Adrenal gland (tissue), 5 donors: Measurements from ENCODE around the gene SCNN1B.

Source experiments
- POLR2A ChIP-seq, 2 donors: fragments of 450-650 bp; IDR thresholded peaks; one replicate each; pipeline ENCODE4 v1.6.1; 2017; ENCODE audit warnings: antibody characterized with exemption in 2 of 2, mild to moderate bottlenecking in 2 of 2, moderate library complexity in 1 of 2
- TF ChIP-seq, protein P1 (sequence below), 6 experiments: fragments of 450-650 bp in 4 of 6; fragments of 200-600 bp in 2 of 6; sonication (generic) in 1 of 6; IDR thresholded peaks; 1 replicate in 5 of 6; 2 replicates in 1 of 6; pipeline versions ENCODE4 v1.5.1 to v1.8.0; 2016 to 2021; ENCODE audit warnings: antibody characterized with exemption in 6 of 6, mild to moderate bottlenecking in 2 of 6, moderate library complexity in 1 of 6
- donor health status: DM: no; HTN: no; CAD: no.

GRCh38 chr16:23288726-23289512 is 13.2 kb upstream of the SCNN1B start:
- TF ChIP-seq POLR2A (IDR thresholded peaks at IDR 0.05), result no peak
- TF ChIP-seq, protein P1, sequence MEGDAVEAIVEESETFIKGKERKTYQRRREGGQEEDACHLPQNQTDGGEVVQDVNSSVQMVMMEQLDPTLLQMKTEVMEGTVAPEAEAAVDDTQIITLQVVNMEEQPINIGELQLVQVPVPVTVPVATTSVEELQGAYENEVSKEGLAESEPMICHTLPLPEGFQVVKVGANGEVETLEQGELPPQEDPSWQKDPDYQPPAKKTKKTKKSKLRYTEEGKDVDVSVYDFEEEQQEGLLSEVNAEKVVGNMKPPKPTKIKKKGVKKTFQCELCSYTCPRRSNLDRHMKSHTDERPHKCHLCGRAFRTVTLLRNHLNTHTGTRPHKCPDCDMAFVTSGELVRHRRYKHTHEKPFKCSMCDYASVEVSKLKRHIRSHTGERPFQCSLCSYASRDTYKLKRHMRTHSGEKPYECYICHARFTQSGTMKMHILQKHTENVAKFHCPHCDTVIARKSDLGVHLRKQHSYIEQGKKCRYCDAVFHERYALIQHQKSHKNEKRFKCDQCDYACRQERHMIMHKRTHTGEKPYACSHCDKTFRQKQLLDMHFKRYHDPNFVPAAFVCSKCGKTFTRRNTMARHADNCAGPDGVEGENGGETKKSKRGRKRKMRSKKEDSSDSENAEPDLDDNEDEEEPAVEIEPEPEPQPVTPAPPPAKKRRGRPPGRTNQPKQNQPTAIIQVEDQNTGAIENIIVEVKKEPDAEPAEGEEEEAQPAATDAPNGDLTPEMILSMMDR (IDR thresholded peaks at IDR 0.05), result no peak
